IMR-90 (cell line): ENCODE results near the gene C22orf31. TPM values are rescaled to one million over a fixed set of nuclear protein-coding genes. Genes with fewer than 3 reads are reported as not detected.

Source experiments
- ATAC-seq: fragments of 200-7000 bp; cut with Tn5 transposase; 2 replicates; pipeline ENCODE4 v1.9.1; 2020; ENCODE audit warnings: low read depth, mild to moderate bottlenecking, moderate library complexity
- BruUV-seq: library from RNA; stranded (reverse); fragments of 400-500 nt; replicated peaks from 2 replicates; lab custom pipeline; 2021; lab: Mats Ljungman, UMichigan
- CTCF ChIA-PET: fragments of 300-600 bp; formaldehyde crosslinking; extraction: SDS; loops from one replicate; lab custom pipeline; 2021; ENCODE audit warnings: antibody characterized with exemption; lab: Yijun Ruan, JAX
- POLR2A ChIA-PET: fragments of 300-600 bp; sonication (Branson Sonifier 250); formaldehyde crosslinking; loops from one replicate; lab custom pipeline; 2022; ENCODE audit warnings: antibody characterized with exemption; ENCODE audit not compliant: unreplicated experiment; lab: Charles Lee
- DNase-seq: peaks from one replicate; pipeline ENCODE4 v3.0.0; 2013
- H2AFZ ChIP-seq: replicated peaks from 2 replicates; pipeline ENCODE3; 2013; ENCODE audit warnings: low read length, mild to moderate bottlenecking; ENCODE audit not compliant: poor library complexity
- H2AK5ac ChIP-seq: 2 replicates; pipeline ENCODE4 v1.6.1; 2013; ENCODE audit warnings: low read depth, low read length, inconsistent platforms
- H2AK9ac ChIP-seq: replicated peaks from 2 replicates; pipeline ENCODE3; 2013; ENCODE audit warnings: mild to moderate bottlenecking, low read depth, low read length, moderate library complexity; ENCODE audit not compliant: poor library complexity
- H2BK120ac ChIP-seq: 2 replicates; pipeline ENCODE4 v1.6.1; 2013; ENCODE audit warnings: low read depth, low read length, inconsistent platforms
- H2BK15ac ChIP-seq: 3 replicates; pipeline ENCODE4 v1.6.1; 2013; ENCODE audit warnings: low read depth, low read length, inconsistent platforms
- H2BK20ac ChIP-seq: 2 replicates; pipeline ENCODE4 v1.6.1; 2013; ENCODE audit warnings: low read depth, mild to moderate bottlenecking, inconsistent platforms, low read length, moderate library complexity
- H2BK5ac ChIP-seq: 2 replicates; pipeline ENCODE4 v1.6.1; 2013; ENCODE audit warnings: mild to moderate bottlenecking, low read depth, low read length, inconsistent platforms; ENCODE audit not compliant: poor library complexity, severe bottlenecking
- H3K14ac ChIP-seq: replicated peaks from 2 replicates; pipeline ENCODE4 v1.6.1; 2013; ENCODE audit warnings: low read depth, low read length, inconsistent platforms
- H3K18ac ChIP-seq: 2 replicates; pipeline ENCODE4 v1.6.1; 2013; ENCODE audit warnings: low read depth, low read length, control low read depth
- H3K23ac ChIP-seq: 2 replicates; pipeline ENCODE4 v1.6.1; 2013; ENCODE audit warnings: low read depth, low read length, inconsistent platforms
- H3K27ac ChIP-seq: 2 replicates; pipeline ENCODE4 v1.5.1; 2013; ENCODE audit warnings: mild to moderate bottlenecking, control low read depth, low read length; ENCODE audit not compliant: insufficient read depth
- H3K27me3 ChIP-seq: 2 replicates; pipeline ENCODE4 v1.6.1; 2013; ENCODE audit warnings: low read length; ENCODE audit not compliant: control insufficient read depth, insufficient read depth
- H3K36me3 ChIP-seq: 2 replicates; pipeline ENCODE4 v1.6.1; 2013; ENCODE audit warnings: low read length, mixed read lengths; ENCODE audit not compliant: control insufficient read depth, insufficient read depth
- H3K4ac ChIP-seq: 2 replicates; pipeline ENCODE4 v1.6.1; 2013; ENCODE audit warnings: low read depth, low read length, inconsistent platforms
- H3K4me1 ChIP-seq: 2 replicates; pipeline ENCODE4 v1.6.1; 2013; ENCODE audit warnings: low read length, mixed read lengths; ENCODE audit not compliant: control insufficient read depth, insufficient read depth
- H3K4me2 ChIP-seq: 2 replicates; pipeline ENCODE4 v1.6.1; 2013; ENCODE audit warnings: low read depth, mild to moderate bottlenecking, control low read depth, low read length, moderate library complexity
- H3K4me3 ChIP-seq: 2 replicates; pipeline ENCODE4 v1.5.1; 2013; ENCODE audit warnings: low read depth, mild to moderate bottlenecking, control low read depth, low read length, moderate library complexity; ENCODE audit not compliant: insufficient read depth
- H3K56ac ChIP-seq: 2 replicates; pipeline ENCODE4 v1.6.1; 2013; ENCODE audit warnings: low read length, inconsistent platforms; ENCODE audit not compliant: insufficient read depth; ENCODE audit errors: extremely low read depth
- H3K79me1 ChIP-seq, 2 experiments: 2 replicates each; pipeline ENCODE4 v1.6.1; 2013; ENCODE audit warnings: low read length in 2 of 2, inconsistent platforms in 1 of 2, low read depth in 1 of 2
- H3K9ac ChIP-seq: 2 replicates; pipeline ENCODE4 v1.6.1; 2013; ENCODE audit warnings: low read depth, low read length, control low read depth
- H3K9me1 ChIP-seq: 2 replicates; pipeline ENCODE4 v1.6.1; 2013; ENCODE audit warnings: low read length, inconsistent platforms; ENCODE audit not compliant: insufficient read depth
- H3K9me3 ChIP-seq: 2 replicates; pipeline ENCODE4 v1.6.1; 2013; ENCODE audit warnings: low read length; ENCODE audit not compliant: control insufficient read depth, insufficient read depth
- H4K20me1 ChIP-seq: 2 replicates; pipeline ENCODE4 v1.6.1; 2013; ENCODE audit warnings: low read length, inconsistent platforms; ENCODE audit not compliant: insufficient read depth
- H4K5ac ChIP-seq: 2 replicates; pipeline ENCODE4 v1.6.1; 2013; ENCODE audit warnings: mild to moderate bottlenecking, low read depth, low read length, control low read depth
- H4K8ac ChIP-seq, 2 experiments: 2 replicates each; pipeline ENCODE4 v1.6.1; 2013; ENCODE audit warnings: low read depth in 2 of 2, low read length in 2 of 2, control low read depth in 1 of 2, inconsistent platforms in 1 of 2
- H4K91ac ChIP-seq: 2 replicates; pipeline ENCODE4 v1.6.1; 2013; ENCODE audit warnings: low read depth, low read length, inconsistent platforms; ENCODE audit not compliant: insufficient read depth
- BHLHE40 ChIP-seq: fragments of 150-350 bp; IDR thresholded peaks from 2 replicates; pipeline ENCODE4 v1.6.1; 2016; ENCODE audit warnings: mild to moderate bottlenecking, low read depth, low read length
- CEBPB ChIP-seq: IDR thresholded peaks from 2 replicates; pipeline ENCODE4 v1.6.1; 2012; ENCODE audit warnings: low read depth, low read length, improper control_type of control experiment
- CHD1 ChIP-seq: IDR thresholded peaks from 2 replicates; pipeline ENCODE4 v1.6.1; 2012; ENCODE audit warnings: low read depth, low read length, improper control_type of control experiment
- CTCF ChIP-seq: conservative IDR thresholded peaks from 2 replicates; pipeline ENCODE4 v1.5.1; 2012; ENCODE audit warnings: mild to moderate bottlenecking, low read depth, low read length, improper control_type of control experiment
- FOS ChIP-seq: fragments of 150-350 bp; IDR thresholded peaks from 2 replicates; pipeline ENCODE4 v1.6.1; 2016; ENCODE audit warnings: low read depth, low read length
- MAFK ChIP-seq: IDR thresholded peaks from 2 replicates; pipeline ENCODE4 v1.6.1; 2012; ENCODE audit warnings: low read depth, low read length, improper control_type of control experiment
- MAZ ChIP-seq: IDR thresholded peaks from 2 replicates; pipeline ENCODE4 v1.6.1; 2012; ENCODE audit warnings: low read depth, mild to moderate bottlenecking, low read length, improper control_type of control experiment, moderate library complexity, borderline replicate concordance
- MXI1 ChIP-seq: IDR thresholded peaks from 2 replicates; pipeline ENCODE4 v1.6.1; 2012; ENCODE audit warnings: low read depth, mild to moderate bottlenecking, low read length, moderate library complexity, borderline replicate concordance
- NFE2L2 ChIP-seq: fragments of 150-350 bp; IDR thresholded peaks from 2 replicates; pipeline ENCODE4 v1.6.1; 2016; ENCODE audit warnings: low read depth, mild to moderate bottlenecking, low read length
- POLR2A ChIP-seq: IDR thresholded peaks from 2 replicates; pipeline ENCODE4 v1.6.1; 2012; ENCODE audit warnings: mild to moderate bottlenecking, low read depth, low read length
- RAD21 ChIP-seq: IDR thresholded peaks from 2 replicates; pipeline ENCODE4 v1.6.1; 2012; ENCODE audit warnings: low read length, improper control_type of control experiment
- RCOR1 ChIP-seq: IDR thresholded peaks from 2 replicates; pipeline ENCODE4 v1.6.1; 2012; ENCODE audit warnings: mild to moderate bottlenecking, low read length, improper control_type of control experiment; ENCODE audit not compliant: insufficient replicate concordance
- RFX5 ChIP-seq: IDR thresholded peaks from 2 replicates; pipeline ENCODE4 v1.8.0; 2012; ENCODE audit warnings: low read depth, mild to moderate bottlenecking, low read length, moderate library complexity
- SMC3 ChIP-seq: fragments of 150-350 bp; IDR thresholded peaks from 2 replicates; pipeline ENCODE4 v1.6.1; 2016; ENCODE audit warnings: low read depth, mild to moderate bottlenecking, antibody characterized with exemption, low read length, moderate library complexity
- WGBS, 2 experiments: methylation state at CpG; one replicate each; pipeline versions ENCODE4 v1.1.5 to v1.1.7; 2013; ENCODE audit warnings: missing lambda C conversion rate in 2 of 2; ENCODE audit not compliant: insufficient read length in 1 of 2; ENCODE audit errors: extremely low coverage in 2 of 2; 5-methylcytosine and 5-hydroxymethylcytosine counted together
- dilution Hi-C: fragments of 300-500 bp; cut with HindIII; formaldehyde crosslinking; loops from one replicate; pipeline ENCODE4 v1.14.3; 2018; ENCODE audit warnings: low sequenced_read_pairs; ENCODE audit not compliant: unreplicated experiment
- in situ Hi-C: fragments of 300-500 bp; cut with MboI; formaldehyde crosslinking; loops from 3 replicates; pipeline ENCODE4 v1.14.3; 2019; ENCODE audit warnings: low sequenced_read_pairs, inconsistent platforms, mixed read lengths
- intact Hi-C: fragments of 100-400 bp; cut with micrococcal nuclease; formaldehyde crosslinking; loops from 2 replicates; pipeline ENCODE4 v1.10.0; 2022
- polyA plus RNA-seq, 3 experiments: library from polyadenylated mRNA; depleted of rRNA; stranded (reverse); fragments of >200 nt; gene quantifications; 2 replicates each; pipeline ENCODE4 v1.2.3, GENCODE V29; 2012; ENCODE audit warnings: low replicate concordance in 1 of 3
- total RNA-seq: library from RNA; depleted of rRNA; stranded (reverse); fragments of >200 nt; gene quantifications from 2 replicates; pipeline ENCODE4 v1.2.3, GENCODE V29; 2012
- TF ChIP-seq, protein P1 (sequence below): fragments of 150-350 bp; IDR thresholded peaks from 2 replicates; pipeline ENCODE4 v1.6.1; 2017; ENCODE audit warnings: mild to moderate bottlenecking, antibody characterized with exemption, low read length, low read depth
- TF ChIP-seq, protein P2 (sequence below): fragments of 150-350 bp; IDR thresholded peaks from 2 replicates; pipeline ENCODE4 v1.6.1; 2016; ENCODE audit warnings: low read depth, mild to moderate bottlenecking, low read length, moderate library complexity, borderline replicate concordance

Gene C22orf31
- total and polyA plus RNA-seq, 2 of the 4 experiments (the other 2 are of a cell fraction), result not detected

GRCh38 chr22:29039148-29039547, 22.5 kb downstream of the C22orf31 start:
- dilution Hi-C loops, result no loop called here
- Histone ChIP-seq H4K8ac (no peak overlapping the region), H3K4me3 (no peak overlapping the region), H3K27me3 (no peaks in the 10 kb centered on the region), H2AK5ac (no peak overlapping the region), H2BK15ac (no peak overlapping the region), H3K9me1 (peaks cover 9% of the 10 kb centered on the region; the same call in 1 of the 2 replicates), H3K79me1 (peaks cover 6 to 11% of the 10 kb centered on the region in 2 experiments; a peak in 3 of 4 replicates), H4K91ac (no peak overlapping the region), H3K18ac (no peak overlapping the region), H3K27ac (no peak overlapping the region), H3K36me3 (no peaks in the 10 kb centered on the region), H2AFZ (no peak overlapping the region), H3K9ac (no peak overlapping the region), H2BK20ac (no peak overlapping the region), H2BK5ac (no peak overlapping the region), H3K14ac (no peak overlapping the region), H3K4me1 (peaks cover 6% of the 10 kb centered on the region), H2AK9ac (no peak overlapping the region), H3K56ac (no peak overlapping the region), H3K23ac (no peak overlapping the region), H2BK120ac (no peak overlapping the region), H3K4ac (no peak overlapping the region), H4K5ac (no peak overlapping the region), H3K4me2 (no peak overlapping the region), H3K9me3 (no peaks in the 10 kb centered on the region), H4K20me1 (peaks cover 8% of the 10 kb centered on the region; the same call in 1 of the 2 replicates)
- DNase-seq (no peak), ATAC-seq (no peak)
- intact Hi-C loops, result no loop called here
- WGBS, 2 experiments, result 90% methylated on average over 2 of the region's 9 CpGs; no CpG with 5 or more reads in 1 of the 2 experiments
- no peak for TF ChIP-seq RFX5
- TF ChIP-seq POLR2A, result no peak
- TF ChIP-seq, protein P1, sequence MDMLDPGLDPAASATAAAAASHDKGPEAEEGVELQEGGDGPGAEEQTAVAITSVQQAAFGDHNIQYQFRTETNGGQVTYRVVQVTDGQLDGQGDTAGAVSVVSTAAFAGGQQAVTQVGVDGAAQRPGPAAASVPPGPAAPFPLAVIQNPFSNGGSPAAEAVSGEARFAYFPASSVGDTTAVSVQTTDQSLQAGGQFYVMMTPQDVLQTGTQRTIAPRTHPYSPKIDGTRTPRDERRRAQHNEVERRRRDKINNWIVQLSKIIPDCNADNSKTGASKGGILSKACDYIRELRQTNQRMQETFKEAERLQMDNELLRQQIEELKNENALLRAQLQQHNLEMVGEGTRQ, result no peak
- TF ChIP-seq RAD21, result no peak
- no peak for TF ChIP-seq BHLHE40
- TF ChIP-seq MAZ, result no peak
- TF ChIP-seq FOS, result no peak
- TF ChIP-seq SMC3, result no peak
- TF ChIP-seq, protein P2, sequence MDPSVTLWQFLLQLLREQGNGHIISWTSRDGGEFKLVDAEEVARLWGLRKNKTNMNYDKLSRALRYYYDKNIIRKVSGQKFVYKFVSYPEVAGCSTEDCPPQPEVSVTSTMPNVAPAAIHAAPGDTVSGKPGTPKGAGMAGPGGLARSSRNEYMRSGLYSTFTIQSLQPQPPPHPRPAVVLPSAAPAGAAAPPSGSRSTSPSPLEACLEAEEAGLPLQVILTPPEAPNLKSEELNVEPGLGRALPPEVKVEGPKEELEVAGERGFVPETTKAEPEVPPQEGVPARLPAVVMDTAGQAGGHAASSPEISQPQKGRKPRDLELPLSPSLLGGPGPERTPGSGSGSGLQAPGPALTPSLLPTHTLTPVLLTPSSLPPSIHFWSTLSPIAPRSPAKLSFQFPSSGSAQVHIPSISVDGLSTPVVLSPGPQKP, result no peak
- TF ChIP-seq CTCF, result no peak
- TF ChIP-seq MAFK, result no peak
- TF ChIP-seq NFE2L2, result no peak
- TF ChIP-seq CEBPB, result no peak
- no peak for TF ChIP-seq MXI1
- TF ChIP-seq CHD1, result no peak
- no peak for TF ChIP-seq RCOR1
- CTCF ChIA-PET, result interaction anchor here (1.2 kb wide), 1 partner anchor 83 kb away, joined by 3 read pairs; no protein-coding TSS in a partner anchor
- in situ Hi-C loops, result loop anchor here (5.0 to 10.0 kb wide), 2 partner anchors 182 to 434 kb away; no protein-coding TSS in a partner anchor
- POLR2A ChIA-PET, result no interaction called here
- no TSS peak for BruUV-seq
